SK-N-SH treated with all-trans-retinoic acid at 6 μM for 48 hours (cell line): ENCODE results near the gene USP5.

Source experiments
- ATAC-seq: fragments of 200-7000 bp; cut with Tn5 transposase; 3 replicates; pipeline ENCODE4 v1.9.1; 2020; ENCODE audit warnings: mild to moderate bottlenecking, moderate library complexity
- ARNTL ChIP-seq: fragments of 450-650 bp; formaldehyde crosslinking; IDR thresholded peaks from 2 replicates; pipeline ENCODE4 v1.5.0; 2020; ENCODE audit warnings: low read depth, mild to moderate bottlenecking, moderate library complexity, borderline replicate concordance
- BACH2 ChIP-seq: fragments of 250-450 bp; sonication (Bioruptor Pico); IDR thresholded peaks from 2 replicates; pipeline ENCODE4 v1.9.0; 2021; ENCODE audit warnings: mild to moderate bottlenecking, borderline replicate concordance
- CREB5 ChIP-seq: fragments of 250-450 bp; sonication (Bioruptor Pico); IDR thresholded peaks from 2 replicates; pipeline ENCODE4 v1.5.1; 2020; ENCODE audit warnings: low read depth, mild to moderate bottlenecking, moderate library complexity
- CSDC2 ChIP-seq: fragments of 250-450 bp; sonication (Bioruptor Pico); IDR thresholded peaks from 2 replicates; pipeline ENCODE4 v1.5.0; 2020; ENCODE audit warnings: mild to moderate bottlenecking, moderate library complexity
- CSRNP3 ChIP-seq: fragments of 250-450 bp; sonication (Bioruptor Pico); IDR thresholded peaks from 2 replicates; pipeline ENCODE4 v1.5.1; 2021; ENCODE audit warnings: mild to moderate bottlenecking, moderate library complexity
- ESRRG ChIP-seq: fragments of 250-450 bp; sonication (Bioruptor Pico); IDR thresholded peaks from 2 replicates; pipeline ENCODE4 v1.6.1; 2021; ENCODE audit warnings: mild to moderate bottlenecking
- GLIS3 ChIP-seq: fragments of 250-450 bp; sonication (Bioruptor Pico); IDR thresholded peaks from 2 replicates; pipeline ENCODE4 v1.5.0; 2020; ENCODE audit warnings: mild to moderate bottlenecking, moderate library complexity
- ISL1 ChIP-seq: fragments of 250-450 bp; sonication (Bioruptor Pico); IDR thresholded peaks from 2 replicates; pipeline ENCODE4 v2.1.2; 2022; ENCODE audit warnings: mild to moderate bottlenecking, moderate library complexity
- OSR1 ChIP-seq: fragments of 250-450 bp; sonication (Bioruptor Pico); IDR thresholded peaks from 2 replicates; pipeline ENCODE4 v1.8.0; 2022; ENCODE audit warnings: moderate library complexity, mild to moderate bottlenecking, inconsistent platforms
- PATZ1 ChIP-seq: fragments of 250-450 bp; sonication (Bioruptor Pico); IDR thresholded peaks from 2 replicates; pipeline ENCODE4 v1.8.0; 2020; ENCODE audit warnings: mild to moderate bottlenecking, moderate library complexity, borderline replicate concordance
- POU6F1 ChIP-seq: fragments of 250-450 bp; sonication (Bioruptor Pico); IDR thresholded peaks from 2 replicates; pipeline ENCODE4 v1.8.0; 2021; ENCODE audit warnings: low read depth, mild to moderate bottlenecking, moderate library complexity, borderline replicate concordance
- PPARA ChIP-seq: fragments of 250-450 bp; sonication (Bioruptor Pico); IDR thresholded peaks from 2 replicates; pipeline ENCODE4 v1.5.0; 2020; ENCODE audit warnings: mild to moderate bottlenecking, borderline replicate concordance
- RARB ChIP-seq: fragments of 250-450 bp; sonication (Bioruptor Pico); IDR thresholded peaks from 2 replicates; pipeline ENCODE4 v1.8.0; 2021; ENCODE audit warnings: mild to moderate bottlenecking, moderate library complexity
- SNAI2 ChIP-seq: fragments of 250-450 bp; sonication (Bioruptor Pico); IDR thresholded peaks from 2 replicates; pipeline ENCODE4 v1.5.0; 2020; ENCODE audit warnings: mild to moderate bottlenecking, moderate library complexity
- TCF4 ChIP-seq: fragments of 250-450 bp; sonication (Bioruptor Pico); IDR thresholded peaks from 2 replicates; pipeline ENCODE4 v1.8.0; 2021; ENCODE audit warnings: mild to moderate bottlenecking, moderate library complexity, borderline replicate concordance
- TSHZ2 ChIP-seq: fragments of 250-450 bp; sonication (Bioruptor Pico); IDR thresholded peaks from 2 replicates; pipeline ENCODE4 v1.5.0; 2020; ENCODE audit warnings: mild to moderate bottlenecking, moderate library complexity
- ZC3H10 ChIP-seq: fragments of 250-450 bp; sonication (Bioruptor Pico); IDR thresholded peaks from 2 replicates; pipeline ENCODE4 v1.5.1; 2021; ENCODE audit warnings: mild to moderate bottlenecking, moderate library complexity
- ZFP3 ChIP-seq: fragments of 250-450 bp; sonication (Bioruptor Pico); IDR thresholded peaks from 2 replicates; pipeline ENCODE4 v1.5.0; 2020; ENCODE audit warnings: mild to moderate bottlenecking, moderate library complexity
- ZFP30 ChIP-seq: fragments of 450-650 bp; formaldehyde crosslinking; IDR thresholded peaks from 2 replicates; pipeline ENCODE4 v1.5.0; 2022; ENCODE audit warnings: mild to moderate bottlenecking, moderate library complexity
- ZNF565 ChIP-seq: fragments of 450-650 bp; formaldehyde crosslinking; conservative IDR thresholded peaks from 2 replicates; pipeline ENCODE4 v1.5.0; 2020; ENCODE audit warnings: low read depth, mild to moderate bottlenecking, moderate library complexity
- ZNF70 ChIP-seq: fragments of 450-650 bp; formaldehyde crosslinking; IDR thresholded peaks from 2 replicates; pipeline ENCODE4 v1.5.0; 2020; ENCODE audit warnings: mild to moderate bottlenecking, moderate library complexity
- ZNF8 ChIP-seq: fragments of 450-650 bp; formaldehyde crosslinking; IDR thresholded peaks from 2 replicates; pipeline ENCODE4 v1.5.0; 2020; ENCODE audit warnings: mild to moderate bottlenecking, moderate library complexity

The USP5 gene

GRCh38 chr12:6840330-6840729, 11.6 kb upstream of the USP5 start:
- TF ChIP-seq CREB5 (CRISPR knock-in tag) (no peak), OSR1 (CRISPR knock-in tag) (no peak), CSDC2 (CRISPR knock-in tag) (no peak), GLIS3 (CRISPR knock-in tag) (no peak), RARB (CRISPR knock-in tag) (no peak), TCF4 (no peak), CSRNP3 (CRISPR knock-in tag) (no peak), SNAI2 (no peak), ZFP30 (CRISPR knock-in tag) (no peak), PATZ1 (CRISPR knock-in tag) (no peak), ISL1 (CRISPR knock-in tag) (no peak), ZFP3 (CRISPR knock-in tag) (no peak), ZC3H10 (no peak), ZNF8 (CRISPR knock-in tag) (no peak), TSHZ2 (CRISPR knock-in tag) (no peak), ZNF565 (CRISPR knock-in tag) (no peak), ARNTL (CRISPR knock-in tag) (no peak), ZNF70 (CRISPR knock-in tag) (no peak), ESRRG (no peak)
- TF ChIP-seq, all 23 proteins: peak for 0
- ATAC-seq, result no peak

- no peak for ATAC-seq
- TF ChIP-seq ZFP3 (CRISPR knock-in tag) (no peak), TCF4 (no peak), RARB (CRISPR knock-in tag) (no peak), CSRNP3 (CRISPR knock-in tag) (no peak), SNAI2 (no peak), ZNF565 (CRISPR knock-in tag) (no peak), ZC3H10 (no peak), POU6F1 (no peak), CSDC2 (CRISPR knock-in tag) (no peak), ARNTL (CRISPR knock-in tag) (no peak), ZNF70 (CRISPR knock-in tag) (no peak), PATZ1 (CRISPR knock-in tag) (no peak), TSHZ2 (CRISPR knock-in tag) (no peak), PPARA (CRISPR knock-in tag) (no peak), BACH2 (CRISPR knock-in tag) (no peak), ESRRG (no peak)
Observed at GRCh38 chr12:6840761-6841515, 11.0 kb upstream of the USP5 start, which contains the start of gene GNB3. Gene GNB3, plus strand, starts transcription at chr12:6840925. Its CDS starts 363 bp downstream, at chr12:6841288.
